ENCODE results near the gene SERPINA7. TPM values are rescaled to one million over a fixed set of nuclear protein-coding genes. Genes with fewer than 3 reads are reported as not detected.
"Not testable (repeated sequence)": the region's sequence is repeated elsewhere in the genome, so short reads cannot be mapped to it uniquely, and the experiment has no call there.

SERPINA7 gene
- total and polyA plus RNA-seq, 2 of the 13 experiments (the other 11 are each of a cell fraction or from before 2014, with no cell fraction given), result 315 to 456 TPM

DNA sequence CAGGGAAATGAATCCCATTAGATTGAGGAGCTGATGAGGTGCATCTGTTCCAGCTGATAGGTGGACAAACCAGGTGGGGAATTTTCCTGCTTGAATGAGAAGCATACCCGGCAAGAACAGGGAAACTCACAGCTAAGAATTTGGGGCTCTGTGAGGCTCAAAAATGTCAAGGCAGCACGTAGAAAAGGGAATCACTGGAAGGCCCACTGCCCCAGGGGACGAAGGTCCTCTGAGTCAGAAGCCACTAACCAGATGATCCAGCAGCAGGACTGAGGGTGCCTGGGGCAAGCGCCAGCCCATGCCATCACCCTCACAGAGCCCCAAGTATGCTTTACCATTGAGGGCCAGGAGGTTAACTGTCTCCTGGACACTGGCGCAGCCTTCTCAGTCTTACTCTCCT is 37.9 kb downstream of the SERPINA7 start:
- H3K27ac ChIP-seq (ENCODE audit: extremely low read length, insufficient read depth, low read length); POLR2A ChIA-PET; BruUV-seq (replicated peaks); H4K20me1 ChIP-seq (ENCODE audit: insufficient read depth, low read length); FAIRE-seq; H3K9ac ChIP-seq (ENCODE audit: insufficient read depth, low read depth, low read length); H3K9me3 ChIP-seq (ENCODE audit: low read length); intact Hi-C loops (cut with micrococcal nuclease; ENCODE audit: unreplicated experiment); H3K36me3 ChIP-seq (replicated peaks in 1 of 2; ENCODE audit: control insufficient read depth in 1 of 2, insufficient read depth in 2 of 2, low read length in 2 of 2); DNase-seq (ENCODE audit: low spot score); in situ Hi-C loops (cut with HindIII; ENCODE audit: extremely low pct_ligation_motif_present, low pct_unique_long_range_greater_than_20kb); CTCF ChIA-PET (ENCODE audit: low intra/inter-chr PET ratio, low total read pairs); H3K27me3 ChIP-seq (ENCODE audit: control insufficient read depth in 1 of 2, insufficient read depth in 2 of 2, low read length in 2 of 2); H3K79me2 ChIP-seq (ENCODE audit: insufficient read depth, low read length); H2AFZ ChIP-seq (ENCODE audit: low read length); H3K4me3 ChIP-seq (replicated peaks in 1 of 3; ENCODE audit: insufficient read depth in 1 of 3, low read depth in 2 of 3, low read length in 3 of 3): not testable (repeated sequence)
- Histone ChIP-seq H3K4me1 (ENCODE audit: insufficient read depth, low read length) (peaks cover 49% of the 10 kb centered on the region), H3K4me2 (ENCODE audit: low read depth, low read length) (peak overlapping the region; percentile 32; the same call in 1 of the 2 replicates)
- TF ChIP-seq, protein P1, sequence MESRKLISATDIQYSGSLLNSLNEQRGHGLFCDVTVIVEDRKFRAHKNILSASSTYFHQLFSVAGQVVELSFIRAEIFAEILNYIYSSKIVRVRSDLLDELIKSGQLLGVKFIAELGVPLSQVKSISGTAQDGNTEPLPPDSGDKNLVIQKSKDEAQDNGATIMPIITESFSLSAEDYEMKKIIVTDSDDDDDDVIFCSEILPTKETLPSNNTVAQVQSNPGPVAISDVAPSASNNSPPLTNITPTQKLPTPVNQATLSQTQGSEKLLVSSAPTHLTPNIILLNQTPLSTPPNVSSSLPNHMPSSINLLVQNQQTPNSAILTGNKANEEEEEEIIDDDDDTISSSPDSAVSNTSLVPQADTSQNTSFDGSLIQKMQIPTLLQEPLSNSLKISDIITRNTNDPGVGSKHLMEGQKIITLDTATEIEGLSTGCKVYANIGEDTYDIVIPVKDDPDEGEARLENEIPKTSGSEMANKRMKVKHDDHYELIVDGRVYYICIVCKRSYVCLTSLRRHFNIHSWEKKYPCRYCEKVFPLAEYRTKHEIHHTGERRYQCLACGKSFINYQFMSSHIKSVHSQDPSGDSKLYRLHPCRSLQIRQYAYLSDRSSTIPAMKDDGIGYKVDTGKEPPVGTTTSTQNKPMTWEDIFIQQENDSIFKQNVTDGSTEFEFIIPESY (CRISPR knock-in tag; IDR thresholded peaks at IDR 0.05), result 0 out of 2 replicates have a peak, but pooled peaks have one; percentile 13
- peak; percentile 40; the same call in 1 of the 2 replicates for TF ChIP-seq FOSL2 (CRISPR knock-in tag; IDR thresholded peaks at IDR 0.05)
- TF ChIP-seq, protein P2, sequence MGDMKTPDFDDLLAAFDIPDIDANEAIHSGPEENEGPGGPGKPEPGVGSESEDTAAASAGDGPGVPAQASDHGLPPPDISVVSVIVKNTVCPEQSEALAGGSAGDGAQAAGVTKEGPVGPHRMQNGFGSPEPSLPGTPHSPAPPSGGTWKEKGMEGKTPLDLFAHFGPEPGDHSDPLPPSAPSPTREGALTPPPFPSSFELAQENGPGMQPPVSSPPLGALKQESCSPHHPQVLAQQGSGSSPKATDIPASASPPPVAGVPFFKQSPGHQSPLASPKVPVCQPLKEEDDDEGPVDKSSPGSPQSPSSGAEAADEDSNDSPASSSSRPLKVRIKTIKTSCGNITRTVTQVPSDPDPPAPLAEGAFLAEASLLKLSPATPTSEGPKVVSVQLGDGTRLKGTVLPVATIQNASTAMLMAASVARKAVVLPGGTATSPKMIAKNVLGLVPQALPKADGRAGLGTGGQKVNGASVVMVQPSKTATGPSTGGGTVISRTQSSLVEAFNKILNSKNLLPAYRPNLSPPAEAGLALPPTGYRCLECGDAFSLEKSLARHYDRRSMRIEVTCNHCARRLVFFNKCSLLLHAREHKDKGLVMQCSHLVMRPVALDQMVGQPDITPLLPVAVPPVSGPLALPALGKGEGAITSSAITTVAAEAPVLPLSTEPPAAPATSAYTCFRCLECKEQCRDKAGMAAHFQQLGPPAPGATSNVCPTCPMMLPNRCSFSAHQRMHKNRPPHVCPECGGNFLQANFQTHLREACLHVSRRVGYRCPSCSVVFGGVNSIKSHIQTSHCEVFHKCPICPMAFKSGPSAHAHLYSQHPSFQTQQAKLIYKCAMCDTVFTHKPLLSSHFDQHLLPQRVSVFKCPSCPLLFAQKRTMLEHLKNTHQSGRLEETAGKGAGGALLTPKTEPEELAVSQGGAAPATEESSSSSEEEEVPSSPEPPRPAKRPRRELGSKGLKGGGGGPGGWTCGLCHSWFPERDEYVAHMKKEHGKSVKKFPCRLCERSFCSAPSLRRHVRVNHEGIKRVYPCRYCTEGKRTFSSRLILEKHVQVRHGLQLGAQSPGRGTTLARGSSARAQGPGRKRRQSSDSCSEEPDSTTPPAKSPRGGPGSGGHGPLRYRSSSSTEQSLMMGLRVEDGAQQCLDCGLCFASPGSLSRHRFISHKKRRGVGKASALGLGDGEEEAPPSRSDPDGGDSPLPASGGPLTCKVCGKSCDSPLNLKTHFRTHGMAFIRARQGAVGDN (CRISPR knock-in tag; IDR thresholded peaks at IDR 0.05), result peak; percentile 44
- peak; percentile 37; the same call in 1 of the 2 replicates for TF ChIP-seq HNF4A (CRISPR knock-in tag; IDR thresholded peaks at IDR 0.05)
- WGBS (ENCODE audit: low lambda C conversion rate), result 8% methylated on average over 2 of the region's 5 CpGs
- peak; percentile 23; the same call in 1 of the 3 replicates for ATAC-seq

Measured in HepG2 (cell line).